H4 (cell line): ENCODE measurements around the gene TRMO. TPM values are rescaled to one million over a fixed set of nuclear protein-coding genes. Genes with fewer than 3 reads are reported as not detected.

Experiments used
- DNase-seq: peaks from one replicate; pipeline ENCODE4 v3.0.0-alpha.2; 2015; ENCODE audit warnings: low spot score
- total RNA-seq: library from RNA; depleted of rRNA; stranded (reverse); fragments of >200 nt; shearing (Covaris generic); gene quantifications from 2 replicates; pipeline ENCODE4 v1.2.3, GENCODE V29; 2014

Gene TRMO
- total RNA-seq, 1 experiment from 2014 or later: 19.1 TPM

GRCh38 chr9:97938081-97938644 is 15.9 kb upstream of the TRMO start, which contains the start of gene HEMGN:
TSS of gene HEMGN (minus strand) at chr9:97938172. CDS start at chr9:97938136, 36 bp downstream.
- no peak for DNase-seq

GRCh38 chr9:97936998-97937397 is 14.7 kb upstream of the TRMO start:
- no peak for DNase-seq

GRCh38 chr9:97935276-97935675 is 13.0 kb upstream of the TRMO start:
- DNase-seq: no peak

GRCh38 chr9:97934321-97935115 is 12.2 kb upstream of the TRMO start:
- no peak for DNase-seq

GRCh38 chr9:97933297-97933998 is 11.1 kb upstream of the TRMO start:
- DNase-seq: no peak

- DNase-seq: no peak
Observed at GRCh38 chr9:97930972-97931371, 8.7 kb upstream of the TRMO start.

- DNase-seq: no peak
Observed at GRCh38 chr9:97928986-97929604, 6.8 kb upstream of the TRMO start.

- no peak for DNase-seq
Observed at GRCh38 chr9:97925497-97926334, 3.4 kb upstream of the TRMO start.

GRCh38 chr9:97924386-97924785 is 2.1 kb upstream of the TRMO start:
- no peak for DNase-seq

- peak; percentile 67 for DNase-seq
Observed at GRCh38 chr9:97923529-97924108, 1.3 kb upstream of the TRMO start.

- DNase-seq: no peak
Observed at GRCh38 chr9:97919217-97919813, 3.0 kb downstream of the TRMO start.

- DNase-seq: no peak
Observed at GRCh38 chr9:97918611-97919010, 3.7 kb downstream of the TRMO start.

GRCh38 chr9:97911970-97912369 is 10.3 kb downstream of the TRMO start:
- DNase-seq: no peak

- DNase-seq: no peak
Observed at GRCh38 chr9:97911528-97911927, 10.8 kb downstream of the TRMO start.

GRCh38 chr9:97910357-97910756 is 11.9 kb downstream of the TRMO start:
- no peak for DNase-seq

GRCh38 chr9:97908705-97909104 is 13.6 kb downstream of the TRMO start:
- no peak for DNase-seq

GRCh38 chr9:97907632-97908031 is 14.7 kb downstream of the TRMO start:
- no peak for DNase-seq

GRCh38 chr9:97907046-97907445 is 15.3 kb downstream of the TRMO start:
- DNase-seq: no peak

- DNase-seq: no peak
Observed at GRCh38 chr9:97906236-97906831, 16.0 kb downstream of the TRMO start.

- DNase-seq: no peak
Observed at GRCh38 chr9:97905228-97905627, 17.1 kb downstream of the TRMO start.
